ENCODE measurements around the gene RBBP8NL. TPM values are rescaled to one million over a fixed set of nuclear protein-coding genes. Genes with fewer than 3 reads are reported as not detected.

The RBBP8NL gene
- total and polyA plus RNA-seq, 2 of the 8 experiments (the other 6 are each of a cell fraction or from before 2014, with no cell fraction given), result 0.43 to 0.48 TPM

DNA sequence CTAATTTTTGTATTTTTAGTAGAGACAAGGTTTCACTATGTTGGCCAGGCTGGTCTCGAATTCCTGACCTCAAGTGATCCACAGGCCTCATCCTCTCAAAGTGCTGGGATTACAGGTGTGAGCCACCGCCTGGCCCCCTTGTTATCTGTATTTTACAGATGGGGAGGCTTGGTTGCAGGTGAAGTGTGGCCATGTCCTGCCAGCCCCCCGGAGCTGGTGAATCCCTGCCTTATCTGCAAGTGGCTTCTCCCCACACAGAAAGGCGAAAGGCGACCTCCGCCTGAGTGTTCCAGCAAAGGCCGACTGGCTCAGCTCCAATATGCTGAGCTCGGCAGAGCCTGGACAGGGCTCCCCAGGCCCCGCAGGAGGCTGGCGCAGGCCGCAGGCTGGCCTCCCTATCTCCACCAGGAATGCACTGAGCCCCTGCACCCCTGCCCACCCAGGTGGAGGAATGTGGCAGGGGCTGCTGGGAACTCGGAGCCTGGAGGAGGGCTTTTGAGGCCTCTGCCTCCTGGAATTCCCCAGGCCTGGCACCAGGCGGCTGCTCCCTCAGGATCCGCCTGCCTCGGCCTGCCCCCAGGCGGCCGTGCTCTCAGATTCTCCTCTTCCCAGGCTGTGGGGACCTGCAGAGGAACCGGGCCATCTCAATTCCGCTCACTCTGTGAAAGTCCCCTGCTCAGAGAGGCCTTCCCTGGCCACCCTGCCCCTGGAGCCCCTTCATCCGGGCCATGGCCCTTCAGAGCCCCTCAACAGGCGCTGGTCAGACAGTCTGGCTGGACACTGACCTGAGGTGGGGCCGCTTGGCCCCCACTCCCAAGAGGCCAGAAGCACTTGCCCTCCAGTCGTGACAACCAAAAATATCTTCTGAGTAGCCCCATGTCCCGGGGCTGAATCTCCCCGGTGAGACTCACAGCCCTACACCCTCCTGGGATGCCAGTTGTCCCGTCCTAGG is 51.0 kb downstream of the RBBP8NL start (continued):
- TF ChIP-seq, protein P1, sequence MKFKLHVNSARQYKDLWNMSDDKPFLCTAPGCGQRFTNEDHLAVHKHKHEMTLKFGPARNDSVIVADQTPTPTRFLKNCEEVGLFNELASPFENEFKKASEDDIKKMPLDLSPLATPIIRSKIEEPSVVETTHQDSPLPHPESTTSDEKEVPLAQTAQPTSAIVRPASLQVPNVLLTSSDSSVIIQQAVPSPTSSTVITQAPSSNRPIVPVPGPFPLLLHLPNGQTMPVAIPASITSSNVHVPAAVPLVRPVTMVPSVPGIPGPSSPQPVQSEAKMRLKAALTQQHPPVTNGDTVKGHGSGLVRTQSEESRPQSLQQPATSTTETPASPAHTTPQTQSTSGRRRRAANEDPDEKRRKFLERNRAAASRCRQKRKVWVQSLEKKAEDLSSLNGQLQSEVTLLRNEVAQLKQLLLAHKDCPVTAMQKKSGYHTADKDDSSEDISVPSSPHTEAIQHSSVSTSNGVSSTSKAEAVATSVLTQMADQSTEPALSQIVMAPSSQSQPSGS (IDR thresholded peaks at IDR 0.05; ENCODE audit: low read length), result peak; percentile 37; the same call in 1 of the 2 replicates
- TF ChIP-seq RXRA (IDR thresholded peaks at IDR 0.05; ENCODE audit: insufficient read depth, low read depth, low read length) (0 out of 2 replicates have a peak, but pooled peaks have one; percentile 38), RAD21 (IDR thresholded peaks at IDR 0.05 in 1 of 2, conservative IDR thresholded peaks at IDR 0.05 in 1 of 2; ENCODE audit: low read depth in 2 of 2, low read length in 2 of 2) (peak; percentile 68 to 77), YY1 (IDR thresholded peaks at IDR 0.05; ENCODE audit: low read depth, low read length) (peak; percentile 57; the same call in 1 of the 2 replicates), GABPA (IDR thresholded peaks at IDR 0.05; ENCODE audit: borderline replicate concordance, insufficient read depth, low read length) (peak; percentile 73; the same call in 1 of the 2 replicates), JUND (IDR thresholded peaks at IDR 0.05; ENCODE audit: low read length) (peak; percentile 10; the same call in 1 of the 2 replicates), SIX5 (IDR thresholded peaks at IDR 0.05; ENCODE audit: low read depth, low read length) (no peak), BACH1 (IDR thresholded peaks at IDR 0.05; ENCODE audit: low read length) (0 out of 2 replicates have a peak, but pooled peaks have one; percentile 12), SP4 (IDR thresholded peaks at IDR 0.05; ENCODE audit: low read length) (no peak), NANOG (IDR thresholded peaks at IDR 0.05; ENCODE audit: insufficient read depth, low read depth, low read length, poor library complexity, severe bottlenecking) (no peak), KDM1A (IDR thresholded peaks at IDR 0.05; ENCODE audit: borderline replicate concordance, low read length) (no peak), SUZ12 (IDR thresholded peaks at IDR 0.05; ENCODE audit: low read length) (no peak), HDAC6 (IDR thresholded peaks at IDR 0.05; ENCODE audit: low read depth, low read length) (no peak), TEAD4 (IDR thresholded peaks at IDR 0.05; ENCODE audit: low read depth, low read length) (peak; percentile 98), HDAC2 (IDR thresholded peaks at IDR 0.05; ENCODE audit: borderline replicate concordance in 1 of 2, low read depth in 2 of 2, low read length in 2 of 2) (no peak; a peak in 1 of 4 replicates), CBX5 (IDR thresholded peaks at IDR 0.05; ENCODE audit: low read depth, low read length) (no peak), CEBPB (IDR thresholded peaks at IDR 0.05; ENCODE audit: low read depth, low read length) (no peak), GTF2F1 (IDR thresholded peaks at IDR 0.05; ENCODE audit: borderline replicate concordance, low read depth, low read length) (no peak), TAF7 (optimal IDR thresholded peaks at IDR 0.05; ENCODE audit: borderline replicate concordance, low read depth, low read length) (peak; percentile 53), BCL11A (IDR thresholded peaks at IDR 0.05; ENCODE audit: low read depth in 2 of 2, low read length in 2 of 2) (no peak), SIRT6 (IDR thresholded peaks at IDR 0.05; ENCODE audit: low read length) (no peak)

All from H1 (cell line).